Panc1 (cell line): ENCODE data around the gene FCGBP. TPM values are rescaled to one million over a fixed set of nuclear protein-coding genes. Genes with fewer than 3 reads are reported as not detected.
A peak's percentile ranks its signal among the peaks of the same experiment; 100 is the strongest.
"Not testable (repeated sequence)": the region's sequence is repeated elsewhere in the genome, so short reads cannot be mapped to it uniquely, and the experiment has no call there.

Source experiments
- ATAC-seq: fragments of 200-7000 bp; cut with Tn5 transposase; 2 replicates; pipeline ENCODE4 v1.9.1; 2020; ENCODE audit warnings: mild to moderate bottlenecking, moderate library complexity
- BruUV-seq: library from RNA; stranded (reverse); fragments of 400-500 nt; replicated peaks from 2 replicates; lab custom pipeline; 2021; lab: Mats Ljungman, UMichigan
- CTCF ChIA-PET: fragments of 300-600 bp; sonication (Branson Sonifier 250); formaldehyde crosslinking; loops from one replicate; lab custom pipeline; 2022; ENCODE audit warnings: antibody characterized with exemption; lab: Charles Lee
- POLR2A ChIA-PET: fragments of 300-600 bp; sonication (Branson Sonifier 250); formaldehyde crosslinking; loops from one replicate; lab custom pipeline; 2022; ENCODE audit warnings: antibody characterized with exemption; lab: Charles Lee
- DNase-seq: peaks from one replicate; pipeline ENCODE4 v3.0.0-alpha.2; 2010; ENCODE audit warnings: low read depth, low spot score
- H3K27ac ChIP-seq: 2 replicates; pipeline ENCODE4 v1.5.1; 2011; ENCODE audit warnings: mild to moderate bottlenecking, low read length, inconsistent platforms
- H3K27me3 ChIP-seq: fragments of 200-500 bp; sonication (Bioruptor generic); 2 replicates; pipeline ENCODE4 v1.6.0; 2014; ENCODE audit warnings: low read length, inconsistent platforms; ENCODE audit not compliant: control insufficient read depth, insufficient read depth
- H3K36me3 ChIP-seq: fragments of 200-500 bp; sonication (Bioruptor generic); 2 replicates; pipeline ENCODE4 v1.5.1; 2014; ENCODE audit warnings: inconsistent platforms, mild to moderate bottlenecking, low read length, moderate library complexity; ENCODE audit not compliant: control insufficient read depth, insufficient read depth
- H3K4me1 ChIP-seq: 2 replicates; pipeline ENCODE4 v1.5.1; 2011; ENCODE audit warnings: inconsistent platforms, mild to moderate bottlenecking, low read length, moderate library complexity; ENCODE audit not compliant: control insufficient read depth, insufficient read depth
- H3K4me3 ChIP-seq, 2 experiments: 2 replicates each; pipeline ENCODE4 v1.5.1; 2011 to 2012; ENCODE audit warnings: low read depth in 2 of 2, low read length in 2 of 2, mild to moderate bottlenecking in 2 of 2, inconsistent platforms in 1 of 2, moderate library complexity in 1 of 2
- H3K9me3 ChIP-seq: fragments of 200-500 bp; sonication (Bioruptor generic); 2 replicates; pipeline ENCODE4 v1.5.1; 2014; ENCODE audit warnings: low read depth, mild to moderate bottlenecking, inconsistent platforms, low read length, moderate library complexity; ENCODE audit not compliant: control insufficient read depth, insufficient read depth
- in situ Hi-C: cut with HindIII; loops from 2 replicates; pipeline ENCODE4 v1.10.0; 2016; ENCODE audit warnings: low sequenced_read_pairs, low pct_unique_long_range_greater_than_20kb
- intact Hi-C: fragments of 100-400 bp; cut with micrococcal nuclease; formaldehyde crosslinking; loops from one replicate; pipeline ENCODE4 v1.10.0; 2022; ENCODE audit not compliant: unreplicated experiment
- total RNA-seq: library from RNA; stranded (reverse); gene quantifications from one replicate; pipeline ENCODE4 v1.2.1, GENCODE V29; 2021; ENCODE audit not compliant: unreplicated experiment

The FCGBP gene
- total RNA-seq, 1 experiment from 2014 or later = 6.4 TPM

GRCh38 chr19:39902326-39902725, 32.1 kb downstream of the FCGBP start:
- DNase-seq, H3K27me3 ChIP-seq, POLR2A ChIA-PET, BruUV-seq, intact Hi-C loops, H3K27ac ChIP-seq, H3K4me1 ChIP-seq, in situ Hi-C loops, H3K36me3 ChIP-seq, H3K9me3 ChIP-seq, H3K4me3 ChIP-seq, ATAC-seq: not testable (repeated sequence)
- CTCF ChIA-PET = interaction anchor here (0.9 kb wide), 1 partner anchor 68 kb away, joined by 3 read pairs; no protein-coding TSS in a partner anchor

- H3K27ac ChIP-seq, DNase-seq, POLR2A ChIA-PET, CTCF ChIA-PET, in situ Hi-C loops, H3K9me3 ChIP-seq, ATAC-seq, H3K4me1 ChIP-seq, H3K36me3 ChIP-seq, BruUV-seq, H3K27me3 ChIP-seq, intact Hi-C loops, H3K4me3 ChIP-seq: not testable (repeated sequence)
Measured at GRCh38 chr19:39901681-39902080, 32.8 kb downstream of the FCGBP start.

- intact Hi-C loops = loop anchor here (10.0 kb wide), 1 partner anchor 236 kb away; no protein-coding TSS in a partner anchor
- POLR2A ChIA-PET, H3K4me1 ChIP-seq, H3K36me3 ChIP-seq, BruUV-seq, H3K4me3 ChIP-seq, H3K9me3 ChIP-seq, DNase-seq, H3K27me3 ChIP-seq, H3K27ac ChIP-seq: not testable (repeated sequence)
- ATAC-seq = peak; percentile 7
- CTCF ChIA-PET = interaction anchor here (0.6 kb wide), 2 partner anchors 114 to 303 kb away, joined by 3 to 6 read pairs; no protein-coding TSS in a partner anchor
- in situ Hi-C loops = loop anchor here (5.0 kb wide), 1 partner anchor 73 kb away; the partner anchor contains the start of gene PSMC4
Measured at GRCh38 chr19:39898858-39899257, 35.6 kb downstream of the FCGBP start.

- H3K27ac ChIP-seq, H3K9me3 ChIP-seq, H3K4me1 ChIP-seq, BruUV-seq, H3K36me3 ChIP-seq, H3K27me3 ChIP-seq: not testable (repeated sequence)
- ATAC-seq = peak; percentile 81
- ChIA-PET POLR2A (interaction anchor here (0.6 to 0.9 kb wide), 2 partner anchors 73 to 123 kb away, joined by 3 to 10 read pairs; partner anchors contain the start of gene PSMC4), CTCF (interaction anchor here (0.5 to 1.5 kb wide), 43 partner anchors 9 to 1384 kb away, joined by 3 to 122 read pairs (median 5); partner anchors contain the start of genes DYRK1B, EID2B, FBL and FCGBP)
- H3K4me3 ChIP-seq = peak overlapping the region in 1 of 2 experiments; percentile 27; a peak in 2 of 4 replicates
- intact Hi-C loops (loop anchor here (2.0 to 10.0 kb wide), 2 partner anchors 73 to 237 kb away; partner anchors contain the start of gene PSMC4), in situ Hi-C loops (loop anchor here (5.0 kb wide), 1 partner anchor 75 kb away; the partner anchor contains the start of gene PSMC4)
- peak; percentile 94 for DNase-seq
Measured at GRCh38 chr19:39897511-39898245, 36.8 kb downstream of the FCGBP start.

- BruUV-seq, DNase-seq, H3K36me3 ChIP-seq, H3K4me1 ChIP-seq, H3K4me3 ChIP-seq, H3K27me3 ChIP-seq, H3K27ac ChIP-seq, ATAC-seq, H3K9me3 ChIP-seq: not testable (repeated sequence)
- POLR2A ChIA-PET = interaction anchor here (0.6 to 1.2 kb wide), 2 partner anchors 24 to 76 kb away, joined by 6 to 8 read pairs; partner anchors contain the start of gene PSMC4
- CTCF ChIA-PET = interaction anchor here (0.6 to 1.6 kb wide), 10 partner anchors 12 to 390 kb away, joined by 3 to 18 read pairs (median 5); partner anchors contain the start of genes AKT2 and PSMC4
- in situ Hi-C loops = loop anchor here (5.0 kb wide), 1 partner anchor 77 kb away; the partner anchor contains the start of gene PSMC4
- intact Hi-C loops = loop anchor here (10.0 kb wide), 1 partner anchor 240 kb away; no protein-coding TSS in a partner anchor
Measured at GRCh38 chr19:39895096-39895495, 39.3 kb downstream of the FCGBP start.

- BruUV-seq, H3K36me3 ChIP-seq, DNase-seq, H3K27ac ChIP-seq, H3K27me3 ChIP-seq, H3K9me3 ChIP-seq, in situ Hi-C loops, H3K4me3 ChIP-seq, H3K4me1 ChIP-seq, ATAC-seq: not testable (repeated sequence)
- intact Hi-C loops = loop anchor here (10.0 kb wide), 1 partner anchor 241 kb away; no protein-coding TSS in a partner anchor
- ChIA-PET POLR2A (interaction anchor here (0.6 to 0.7 kb wide), 3 partner anchors 25 to 361 kb away, joined by 3 to 6 read pairs (median 5); partner anchors contain the start of gene EID2B), CTCF (interaction anchor here (0.6 to 4.9 kb wide), 5 partner anchors 13 to 271 kb away, joined by 3 to 37 read pairs (median 6); partner anchors contain the start of gene PSMC4)
Measured at GRCh38 chr19:39894236-39894606, 40.2 kb downstream of the FCGBP start.
